Choroid plexus epithelial cell (primary cell): Measurements from ENCODE around the gene RACK1.
A peak's percentile ranks its signal among the peaks of the same experiment; 100 is the strongest.

ENCODE experiments used
- DNase-seq: peaks from one replicate; pipeline ENCODE4 v3.0.0-alpha.2; 2010; ENCODE audit warnings: low read depth
- H3K4me3 ChIP-seq: 2 replicates; pipeline ENCODE4 v1.5.1; 2011; ENCODE audit warnings: low read depth, mild to moderate bottlenecking, control low read depth, low read length, moderate library complexity
- TF ChIP-seq, protein P1 (sequence below): conservative IDR thresholded peaks from 2 replicates; pipeline ENCODE4 v1.5.1; 2011; ENCODE audit warnings: low read depth, mild to moderate bottlenecking, control low read depth, inconsistent platforms, low read length, moderate library complexity

RACK1 gene

DNA sequence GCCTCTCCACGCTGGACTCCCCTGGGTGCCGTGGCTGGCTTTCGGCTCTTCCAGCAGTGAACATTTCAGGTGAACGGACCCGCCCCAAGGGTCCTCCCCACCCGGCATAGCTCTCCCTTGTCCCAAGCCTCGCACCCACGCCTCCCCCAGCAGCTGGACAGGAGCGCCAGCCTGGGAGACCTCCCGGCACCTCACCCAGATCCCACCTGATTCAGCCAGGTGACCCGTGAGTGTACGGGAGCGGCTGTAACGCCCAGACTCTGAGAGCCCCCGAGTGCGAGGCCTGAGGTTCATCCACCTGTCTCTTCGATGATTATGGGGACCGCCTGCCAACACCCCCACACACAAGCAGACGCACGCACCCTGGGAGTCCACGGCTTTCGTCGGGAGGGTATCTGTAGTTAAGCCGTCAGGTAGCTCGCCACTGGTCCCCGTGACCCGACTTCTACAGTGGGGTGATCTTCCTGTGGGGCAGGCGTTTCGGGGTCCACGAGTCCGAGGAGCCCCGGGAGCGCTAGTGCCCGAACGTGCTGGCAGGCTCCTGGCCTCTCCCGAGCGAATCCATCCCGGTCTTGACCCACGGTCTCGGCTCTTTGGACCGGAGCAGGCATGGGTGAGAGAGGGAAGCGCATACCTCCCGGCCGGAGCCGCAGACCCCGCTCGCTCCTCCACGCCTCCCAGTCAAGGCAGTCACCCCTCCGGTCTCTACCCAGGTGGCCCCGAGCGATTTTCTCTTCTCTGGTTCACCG is 53.6 kb downstream of the RACK1 start:
- TF ChIP-seq, protein P1, sequence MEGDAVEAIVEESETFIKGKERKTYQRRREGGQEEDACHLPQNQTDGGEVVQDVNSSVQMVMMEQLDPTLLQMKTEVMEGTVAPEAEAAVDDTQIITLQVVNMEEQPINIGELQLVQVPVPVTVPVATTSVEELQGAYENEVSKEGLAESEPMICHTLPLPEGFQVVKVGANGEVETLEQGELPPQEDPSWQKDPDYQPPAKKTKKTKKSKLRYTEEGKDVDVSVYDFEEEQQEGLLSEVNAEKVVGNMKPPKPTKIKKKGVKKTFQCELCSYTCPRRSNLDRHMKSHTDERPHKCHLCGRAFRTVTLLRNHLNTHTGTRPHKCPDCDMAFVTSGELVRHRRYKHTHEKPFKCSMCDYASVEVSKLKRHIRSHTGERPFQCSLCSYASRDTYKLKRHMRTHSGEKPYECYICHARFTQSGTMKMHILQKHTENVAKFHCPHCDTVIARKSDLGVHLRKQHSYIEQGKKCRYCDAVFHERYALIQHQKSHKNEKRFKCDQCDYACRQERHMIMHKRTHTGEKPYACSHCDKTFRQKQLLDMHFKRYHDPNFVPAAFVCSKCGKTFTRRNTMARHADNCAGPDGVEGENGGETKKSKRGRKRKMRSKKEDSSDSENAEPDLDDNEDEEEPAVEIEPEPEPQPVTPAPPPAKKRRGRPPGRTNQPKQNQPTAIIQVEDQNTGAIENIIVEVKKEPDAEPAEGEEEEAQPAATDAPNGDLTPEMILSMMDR: no peak
- DNase-seq: no peak
- peak overlapping the region; percentile 83 for H3K4me3 ChIP-seq

DNA sequence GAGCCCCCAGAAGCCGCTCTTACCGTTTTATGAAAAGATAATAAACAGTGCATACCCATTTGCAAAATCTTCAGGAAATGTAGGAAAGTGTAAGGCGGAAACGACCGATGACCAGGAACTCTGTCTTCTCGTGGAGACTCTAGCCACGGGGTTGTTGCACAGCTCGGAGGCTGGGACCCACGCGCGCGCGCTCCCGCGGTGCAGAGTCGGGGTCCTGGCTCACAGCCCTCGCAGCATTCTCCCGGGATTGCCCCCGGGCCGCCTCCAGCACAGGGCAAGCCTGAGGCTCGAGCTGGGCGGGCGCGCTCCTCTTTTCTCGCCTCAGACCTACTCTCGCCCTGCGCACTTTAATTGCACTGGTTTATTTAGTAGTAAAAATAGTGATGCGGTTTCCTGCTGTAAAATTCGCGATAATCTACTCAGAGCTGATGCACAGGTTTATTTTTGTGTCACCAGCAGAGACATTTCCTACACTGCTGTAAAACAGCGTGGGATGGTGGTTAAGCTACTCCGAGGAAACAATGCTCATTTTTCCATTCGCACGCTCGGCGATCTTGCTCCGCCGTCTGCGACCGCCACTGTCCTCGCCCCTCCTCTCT is 54.2 kb downstream of the RACK1 start:
- TF ChIP-seq, protein P1: no peak
- peak overlapping the region; percentile 83 for H3K4me3 ChIP-seq
- peak; percentile 50 for DNase-seq

DNA sequence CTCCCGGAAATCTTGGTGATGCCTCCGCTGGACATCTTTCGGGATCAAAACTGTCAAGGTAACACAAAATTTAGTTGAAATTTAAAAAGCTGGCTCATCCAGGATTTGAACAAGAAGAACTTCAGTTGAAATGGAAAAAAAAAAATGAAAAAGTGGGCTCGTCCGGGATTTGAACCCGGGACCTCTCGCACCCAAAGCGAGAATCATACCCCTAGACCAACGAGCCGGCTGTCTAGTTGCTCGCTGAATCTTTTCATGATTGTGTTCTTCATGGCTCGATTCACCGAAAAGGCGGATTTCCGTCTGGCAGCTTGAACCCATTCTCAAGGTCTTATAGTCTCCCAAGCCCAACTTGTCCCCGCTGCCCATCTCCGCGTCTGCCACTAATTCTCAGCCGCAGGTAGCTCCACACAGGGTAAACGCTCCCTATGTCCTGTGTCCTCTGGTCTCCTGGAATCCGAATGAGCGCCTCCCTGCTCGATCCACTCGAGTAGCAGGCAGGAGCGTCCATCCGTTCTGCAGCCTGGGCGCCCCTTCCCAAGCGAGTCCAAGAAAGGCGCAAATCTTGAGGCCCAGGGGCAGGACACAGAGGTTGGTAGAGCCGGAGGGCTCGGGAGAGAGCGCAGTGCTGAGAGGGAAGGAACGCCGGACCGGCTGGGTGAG is 54.9 kb downstream of the RACK1 start:
- peak overlapping the region; percentile 83 for H3K4me3 ChIP-seq
- TF ChIP-seq, protein P1: peak; percentile 18
- DNase-seq: peak; percentile 79

DNA sequence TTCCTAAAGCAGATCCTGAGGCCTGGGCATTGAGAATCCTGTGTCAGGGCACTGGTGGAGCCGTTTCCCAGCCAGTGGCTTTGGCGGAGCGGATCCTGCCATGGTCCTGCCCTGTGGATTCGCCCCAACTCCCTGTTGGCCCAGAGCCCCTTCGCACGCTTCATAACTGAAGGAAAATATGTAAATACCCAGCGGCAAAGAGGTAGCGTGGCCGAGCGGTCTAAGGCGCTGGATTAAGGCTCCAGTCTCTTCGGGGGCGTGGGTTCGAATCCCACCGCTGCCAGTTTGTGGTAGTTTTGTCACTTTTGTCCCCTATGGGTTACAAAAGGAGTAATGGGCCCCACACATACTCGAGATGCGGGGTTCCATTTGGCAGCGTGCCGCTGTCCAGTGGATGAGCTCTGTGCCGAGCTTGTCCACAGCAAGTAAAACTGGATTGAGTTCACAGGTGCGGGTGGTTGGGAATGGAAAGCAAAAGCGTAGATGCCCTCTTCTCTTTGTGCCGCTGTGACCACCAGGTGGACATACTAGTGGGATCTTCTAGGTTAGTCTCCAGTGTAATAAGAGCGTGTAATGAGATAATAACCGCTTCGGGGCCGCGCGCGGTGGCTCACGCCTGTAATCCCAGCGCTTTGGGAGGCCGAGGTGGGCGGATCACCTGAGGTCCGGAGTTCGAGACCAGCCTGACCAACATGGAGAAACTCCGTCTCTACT is 56.0 kb downstream of the RACK1 start:
- TF ChIP-seq, protein P1: peak; percentile 46

DNA sequence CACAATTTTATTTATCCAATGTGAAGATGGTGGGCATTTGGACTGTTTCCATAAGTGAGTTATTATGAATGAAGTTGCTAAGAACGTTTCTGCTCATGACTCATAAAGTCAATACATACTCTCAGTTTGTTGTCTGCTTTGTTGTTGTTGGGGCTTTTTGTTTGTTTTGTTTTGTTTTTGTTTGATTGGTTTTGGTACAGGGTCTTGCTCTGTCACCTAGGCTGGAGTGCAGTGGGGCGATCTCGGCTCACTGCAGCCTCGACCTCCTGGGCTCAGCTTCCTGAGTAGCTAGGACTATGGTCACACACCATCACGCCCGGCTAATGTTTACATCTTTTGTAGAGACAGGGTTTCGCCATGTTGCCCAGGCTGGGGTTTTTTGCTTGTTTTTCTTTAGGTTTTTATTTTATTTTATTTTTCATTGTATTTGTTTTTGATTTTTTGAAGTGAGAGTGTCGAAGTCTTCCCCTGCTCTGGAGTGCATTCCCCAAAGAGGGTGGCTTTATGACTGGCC is 56.7 kb downstream of the RACK1 start:
- DNase-seq: no peak
- peak overlapping the region; percentile 57 for H3K4me3 ChIP-seq
- TF ChIP-seq, protein P1: no peak

More for the DNA sequence above, 56.0 kb downstream of the RACK1 start:
- DNase-seq: peak; percentile 84
- H3K4me3 ChIP-seq: peak overlapping the region; percentile 57
